Neural cell (in vitro differentiated cells): Measurements from ENCODE around the gene THADA. TPM values are rescaled to one million over a fixed set of nuclear protein-coding genes. Genes with fewer than 3 reads are reported as not detected.

ENCODE experiments used
- H2AFZ ChIP-seq: fragments of 200-600, 300-800 bp; sonication (generic), shearing (Covaris generic); 2 replicates; pipeline ENCODE4 v1.6.0; 2014; ENCODE audit warnings: low read depth, mild to moderate bottlenecking, antibody characterized with exemption, low read length, moderate library complexity
- H3F3A ChIP-seq: fragments of 200-600 bp; shearing (Covaris generic); 2 replicates; pipeline ENCODE4 v1.6.1; 2016; ENCODE audit warnings: mild to moderate bottlenecking, moderate library complexity, mixed read lengths, antibody characterized with exemption, low read length; ENCODE audit not compliant: insufficient read depth, poor library complexity, severe bottlenecking
- H3K27ac ChIP-seq: fragments of 200-600, 300-800 bp; sonication (generic), shearing (Covaris generic); 2 replicates; pipeline ENCODE4 v1.5.1; 2014; ENCODE audit warnings: mild to moderate bottlenecking, low read length, moderate library complexity
- H3K27me3 ChIP-seq: fragments of 300-800, 200-600 bp; sonication (generic), shearing (Covaris generic); 2 replicates; pipeline ENCODE4 v1.6.0; 2014; ENCODE audit warnings: mild to moderate bottlenecking, low read depth, low read length, moderate library complexity; ENCODE audit not compliant: insufficient read depth
- H3K36me3 ChIP-seq: fragments of 300-800, 200-600 bp; sonication (generic), shearing (Covaris generic); 2 replicates; pipeline ENCODE4 v1.5.1; 2014; ENCODE audit warnings: mild to moderate bottlenecking, antibody characterized with exemption, low read length, moderate library complexity; ENCODE audit not compliant: insufficient read depth
- H3K4me2 ChIP-seq: fragments of 300-800, 200-600 bp; sonication (generic), shearing (Covaris generic); 2 replicates; pipeline ENCODE4 v1.6.0; 2014; ENCODE audit warnings: mild to moderate bottlenecking, low read length
- H3K4me3 ChIP-seq: fragments of 300-800, 200-600 bp; sonication (generic), shearing (Covaris generic); 2 replicates; pipeline ENCODE4 v1.5.1; 2014; ENCODE audit warnings: mild to moderate bottlenecking, low read length, moderate library complexity
- H3K79me2 ChIP-seq: fragments of 200-600 bp; shearing (Covaris generic); replicated peaks from 2 replicates; pipeline ENCODE4 v1.6.0; 2014; ENCODE audit warnings: mild to moderate bottlenecking, low read length, moderate library complexity; ENCODE audit not compliant: insufficient read depth
- H3K9ac ChIP-seq: fragments of 300-800, 200-600 bp; sonication (generic), shearing (Covaris generic); 2 replicates; pipeline ENCODE4 v1.6.1; 2016; ENCODE audit warnings: mild to moderate bottlenecking, low read length, mixed read lengths
- H3K9me2 ChIP-seq: fragments of 200-600 bp; shearing (Covaris generic); 2 replicates; pipeline ENCODE4 v1.6.1; 2016; ENCODE audit warnings: mild to moderate bottlenecking, low read length, mixed read lengths; ENCODE audit not compliant: insufficient read depth
- H3K9me3 ChIP-seq: fragments of 200-600, 300-800 bp; sonication (generic), shearing (Covaris generic); 2 replicates; pipeline ENCODE4 v1.6.1; 2016; ENCODE audit warnings: mild to moderate bottlenecking, mixed run types, low read length, moderate library complexity, mixed read lengths
- H4K20me1 ChIP-seq: fragments of 200-600 bp; shearing (Covaris generic); 2 replicates; pipeline ENCODE4 v1.6.1; 2016; ENCODE audit warnings: mild to moderate bottlenecking, mixed run types; ENCODE audit not compliant: insufficient read depth
- CTCF ChIP-seq: fragments of 450-650 bp; IDR thresholded peaks from 2 replicates; pipeline ENCODE4 v1.5.1; 2014; ENCODE audit warnings: antibody characterized with exemption, mild to moderate bottlenecking, moderate library complexity; ENCODE audit not compliant: poor library complexity, severe bottlenecking
- EP300 ChIP-seq: fragments of 450-650 bp; conservative IDR thresholded peaks from 2 replicates; pipeline ENCODE4 v1.6.1; 2014; ENCODE audit warnings: antibody characterized with exemption, mild to moderate bottlenecking, moderate library complexity; ENCODE audit not compliant: poor library complexity, severe bottlenecking
- EZH2 ChIP-seq: fragments of 200-600, 300-800 bp; shearing (Covaris generic), sonication (generic); IDR thresholded peaks from 2 replicates; pipeline ENCODE4 v1.6.1; 2014; ENCODE audit warnings: antibody characterized with exemption, low read length, borderline replicate concordance, mild to moderate bottlenecking; ENCODE audit not compliant: insufficient read depth, poor library complexity, severe bottlenecking
- MXI1 ChIP-seq: fragments of 450-650 bp; conservative IDR thresholded peaks from 2 replicates; pipeline ENCODE4 v1.6.1; 2014; ENCODE audit warnings: antibody characterized with exemption, mild to moderate bottlenecking; ENCODE audit not compliant: poor library complexity, severe bottlenecking
- POLR2AphosphoS5 ChIP-seq: IDR thresholded peaks from 2 replicates; pipeline ENCODE4 v1.6.1; 2012
- RAD21 ChIP-seq: fragments of 450-650 bp; conservative IDR thresholded peaks from 2 replicates; pipeline ENCODE4 v1.6.1; 2014; ENCODE audit warnings: antibody characterized with exemption, mild to moderate bottlenecking, moderate library complexity
- REST ChIP-seq: IDR thresholded peaks from 2 replicates; pipeline ENCODE4 v1.6.1; 2012; ENCODE audit warnings: borderline replicate concordance
- SMC3 ChIP-seq: fragments of 450-650 bp; conservative IDR thresholded peaks from 2 replicates; pipeline ENCODE4 v1.6.1; 2014; ENCODE audit warnings: antibody characterized with exemption, mild to moderate bottlenecking, moderate library complexity; ENCODE audit not compliant: poor library complexity
- TAF1 ChIP-seq: IDR thresholded peaks from 2 replicates; pipeline ENCODE4 v1.6.1; 2012; ENCODE audit warnings: low read depth
- polyA plus RNA-seq: library from polyadenylated mRNA; depleted of rRNA; stranded (reverse); fragments of >200 nt; gene quantifications from 2 replicates; pipeline ENCODE4 v1.2.3, GENCODE V29; 2014

Gene THADA
- polyA plus RNA-seq, 1 donor from 2014 or later, result 8.5 TPM

GRCh38 chr2:43525506-43525905 lies 70.3 kb downstream of the THADA start:
- H3K9ac ChIP-seq, result no peak overlapping the region
- H3K79me2 ChIP-seq, result no peaks in the 10 kb centered on the region
- H3K27me3 ChIP-seq, result no peaks in the 10 kb centered on the region
- H3F3A ChIP-seq, result no peaks in the 10 kb centered on the region
- H3K4me2 ChIP-seq, result no peak overlapping the region
- no peaks in the 10 kb centered on the region for H4K20me1 ChIP-seq
- no peaks in the 10 kb centered on the region for H3K36me3 ChIP-seq
- H2AFZ ChIP-seq, result no peak overlapping the region
- no peak overlapping the region for H3K27ac ChIP-seq
- no peak overlapping the region for H3K4me3 ChIP-seq
- no peaks in the 10 kb centered on the region for H3K9me2 ChIP-seq
- H3K9me3 ChIP-seq, result no peaks in the 10 kb centered on the region
- TF ChIP-seq MXI1 (no peak), EZH2 (no peak), CTCF (no peak), REST (no peak), POLR2AphosphoS5 (no peak), RAD21 (no peak), TAF1 (no peak), SMC3 (no peak), EP300 (no peak)

GRCh38 chr2:43524177-43524965 lies 71.5 kb downstream of the THADA start:
- no peak overlapping the region for H3K4me3 ChIP-seq
- no peak overlapping the region for H2AFZ ChIP-seq
- H3K27me3 ChIP-seq, result no peaks in the 10 kb centered on the region
- H3K27ac ChIP-seq, result no peak overlapping the region
- no peaks in the 10 kb centered on the region for H3K36me3 ChIP-seq
- H3K4me2 ChIP-seq, result no peak overlapping the region
- H3K9me3 ChIP-seq, result no peaks in the 10 kb centered on the region
- H3K9ac ChIP-seq, result no peak overlapping the region
- no peaks in the 10 kb centered on the region for H4K20me1 ChIP-seq
- no peaks in the 10 kb centered on the region for H3F3A ChIP-seq
- no peaks in the 10 kb centered on the region for H3K79me2 ChIP-seq
- no peaks in the 10 kb centered on the region for H3K9me2 ChIP-seq
- TF ChIP-seq RAD21 (no peak), EZH2 (no peak), MXI1 (no peak), REST (no peak), CTCF (no peak), SMC3 (no peak), EP300 (no peak), POLR2AphosphoS5 (no peak), TAF1 (no peak)
